OCI-LY7 (cell line): ENCODE data around the gene GVQW3. TPM values are rescaled to one million over a fixed set of nuclear protein-coding genes. Genes with fewer than 3 reads are reported as not detected.

Source experiments
- BruUV-seq: library from RNA; stranded (reverse); fragments of 400-500 nt; replicated peaks from 2 replicates; lab custom pipeline; 2021; lab: Mats Ljungman, UMichigan
- CTCF ChIA-PET: fragments of 300-600 bp; sonication (Branson Sonifier 250); formaldehyde crosslinking; loops from one replicate; lab custom pipeline; 2022; ENCODE audit warnings: antibody characterized with exemption; ENCODE audit not compliant: unreplicated experiment; lab: Charles Lee
- POLR2A ChIA-PET: fragments of 300-600 bp; sonication (Branson Sonifier 250); formaldehyde crosslinking; loops from one replicate; lab custom pipeline; 2022; ENCODE audit warnings: antibody characterized with exemption; lab: Charles Lee
- DNase-seq: peaks from one replicate; pipeline ENCODE4 v3.0.0-alpha.2; 2015; ENCODE audit warnings: low spot score
- H2AFZ ChIP-seq: fragments of 200-600 bp; sonication (generic), shearing (Covaris generic); 2 replicates; pipeline ENCODE4 v1.6.1; 2014; ENCODE audit warnings: mild to moderate bottlenecking, antibody characterized with exemption, low read length, moderate library complexity
- H3K27ac ChIP-seq: fragments of 200-600 bp; sonication (generic); 2 replicates; pipeline ENCODE4 v1.5.1; 2014; ENCODE audit warnings: mixed run types, low read depth, mild to moderate bottlenecking, moderate library complexity, low read length, inconsistent platforms; ENCODE audit not compliant: poor library complexity, severe bottlenecking
- H3K36me3 ChIP-seq: fragments of 200-600 bp; sonication (generic); 2 replicates; pipeline ENCODE4 v1.6.1; 2014; ENCODE audit warnings: mild to moderate bottlenecking, antibody characterized with exemption, low read length, moderate library complexity, mixed read lengths; ENCODE audit not compliant: insufficient read depth
- H3K4me1 ChIP-seq: fragments of 200-600 bp; sonication (generic); 2 replicates; pipeline ENCODE4 v1.5.1; 2014; ENCODE audit warnings: mild to moderate bottlenecking, low read length; ENCODE audit not compliant: insufficient read depth, poor library complexity, severe bottlenecking
- H3K4me2 ChIP-seq: fragments of 200-600 bp; sonication (generic); 2 replicates; pipeline ENCODE4 v1.6.1; 2014; ENCODE audit warnings: mild to moderate bottlenecking, low read length
- H3K4me3 ChIP-seq: fragments of 200-600 bp; sonication (generic); 2 replicates; pipeline ENCODE4 v1.5.1; 2014; ENCODE audit warnings: mild to moderate bottlenecking, low read depth, low read length; ENCODE audit not compliant: poor library complexity, severe bottlenecking
- H3K79me2 ChIP-seq: fragments of 200-600 bp; sonication (generic); 2 replicates; pipeline ENCODE4 v1.6.1; 2016; ENCODE audit warnings: low read depth, mild to moderate bottlenecking, low read length, moderate library complexity, mixed read lengths; ENCODE audit not compliant: insufficient read depth
- H3K9me2 ChIP-seq: fragments of 200-600 bp; sonication (generic); 2 replicates; pipeline ENCODE4 v1.6.1; 2016; ENCODE audit warnings: mild to moderate bottlenecking, low read length, mixed read lengths; ENCODE audit not compliant: insufficient read depth
- H3K9me3 ChIP-seq: fragments of 200-600 bp; sonication (generic); 2 replicates; pipeline ENCODE4 v1.6.1; 2014; ENCODE audit warnings: mild to moderate bottlenecking, mixed run types, low read length, mixed read lengths
- H4K20me1 ChIP-seq: fragments of 200-600 bp; sonication (generic); 2 replicates; pipeline ENCODE4 v1.6.1; 2014; ENCODE audit warnings: mild to moderate bottlenecking, antibody characterized with exemption, low read length, moderate library complexity, mixed read lengths; ENCODE audit not compliant: insufficient read depth
- CTCF ChIP-seq: fragments of 200-600 bp; sonication (generic); conservative IDR thresholded peaks from 2 replicates; pipeline ENCODE4 v1.5.1; 2014; ENCODE audit warnings: mild to moderate bottlenecking, antibody characterized with exemption, low read length, moderate library complexity, mixed read lengths
- EZH2phosphoT487 ChIP-seq: fragments of 200-600 bp; sonication (generic); IDR thresholded peaks from 2 replicates; pipeline ENCODE4 v1.6.1; 2018; ENCODE audit warnings: low read depth, borderline replicate concordance, mild to moderate bottlenecking, mixed run types, antibody characterized with exemption, low read length, moderate library complexity, mixed read lengths
- intact Hi-C: fragments of 100-400 bp; cut with micrococcal nuclease; formaldehyde crosslinking; loops from one replicate; pipeline ENCODE4 v1.10.0; 2022; ENCODE audit not compliant: unreplicated experiment
- total RNA-seq, 2 experiments: library from RNA; depleted of rRNA in 1 of 2; stranded (reverse); fragments of >200 nt in 1 of 2; shearing (Covaris generic) in 1 of 2; gene quantifications; 2 replicates each; pipeline ENCODE4 v1.2.3, GENCODE V29; 2014 to 2022

The GVQW3 gene
- total RNA-seq, 2 experiments from 2014 or later, result 15.4 to 16.5 TPM

- ChIA-PET POLR2A (interaction anchor here (0.7 to 1.9 kb wide), 2 partner anchors 16 to 56 kb away, joined by 5 to 6 read pairs; no protein-coding TSS in a partner anchor), CTCF (no interaction called here)
- BruUV-seq, result no TSS peak
Observed at GRCh38 chr11:76385903-76386302, 4.8 kb downstream of the GVQW3 start.

DNA sequence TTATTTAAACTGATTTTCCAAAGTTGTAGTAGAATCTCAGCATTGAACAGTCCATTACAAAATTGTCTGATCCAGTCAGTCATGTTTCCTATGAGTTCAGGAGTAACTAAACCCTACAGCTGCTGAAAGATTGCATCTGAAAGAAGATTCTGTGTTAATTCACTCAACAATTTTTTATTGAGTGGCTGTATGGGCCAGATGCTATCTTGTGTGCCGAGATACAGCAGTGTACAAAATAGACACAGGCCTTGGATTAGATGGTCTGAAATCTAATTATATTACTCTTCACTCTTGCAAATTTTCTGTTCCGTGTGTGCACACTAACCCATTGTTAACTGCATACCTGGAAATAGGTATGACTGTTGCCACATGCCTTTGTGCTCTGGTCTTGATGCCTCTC is 7.3 kb downstream of the GVQW3 start:
- Histone ChIP-seq H3K9me3 (no peaks in the 10 kb centered on the region), H3K27ac (no peak overlapping the region), H3K9me2 (no peaks in the 10 kb centered on the region; the same call in 1 of the 2 replicates), H3K4me3 (no peak overlapping the region), H3K4me1 (peaks cover 7% of the 10 kb centered on the region), H3K36me3 (no peaks in the 10 kb centered on the region; the same call in 1 of the 2 replicates), H3K4me2 (no peak overlapping the region), H3K79me2 (no peaks in the 10 kb centered on the region; the same call in none of the 2 replicates), H4K20me1 (no peaks in the 10 kb centered on the region), H2AFZ (no peak overlapping the region)
- ChIA-PET POLR2A (interaction anchor here (0.5 to 1.3 kb wide), 3 partner anchors 19 to 935 kb away, joined by 3 to 7 read pairs (median 4); no protein-coding TSS in a partner anchor), CTCF (no interaction called here)
- no TSS peak for BruUV-seq
- no peak for TF ChIP-seq CTCF
- TF ChIP-seq EZH2phosphoT487, result no peak
- DNase-seq, result no peak
- intact Hi-C loops, result no loop called here

More at GRCh38 chr11:76385903-76386302, 4.8 kb downstream of the GVQW3 start:
- Histone ChIP-seq H3K4me1 (peaks cover 20% of the 10 kb centered on the region), H3K9me2 (no peaks in the 10 kb centered on the region; the same call in 1 of the 2 replicates), H3K27ac (no peak overlapping the region), H2AFZ (no peak overlapping the region), H3K79me2 (peaks cover 18% of the 10 kb centered on the region), H4K20me1 (no peaks in the 10 kb centered on the region), H3K9me3 (no peaks in the 10 kb centered on the region), H3K36me3 (peaks cover 3% of the 10 kb centered on the region; the same call in 1 of the 2 replicates), H3K4me3 (no peak overlapping the region), H3K4me2 (no peak overlapping the region)
- intact Hi-C loops, result no loop called here
- TF ChIP-seq EZH2phosphoT487 (no peak), CTCF (no peak)
- DNase-seq, result no peak

- H4K20me1 ChIP-seq, result no peaks in the 10 kb centered on the region
- no peak overlapping the region for H3K27ac ChIP-seq
- H3K4me2 ChIP-seq, result no peak overlapping the region
- no peaks in the 10 kb centered on the region; the same call in 1 of the 2 replicates for H3K9me2 ChIP-seq
- no TSS peak for BruUV-seq
- intact Hi-C loops, result no loop called here
- H2AFZ ChIP-seq, result no peak overlapping the region
- no peak for DNase-seq
- no peak for TF ChIP-seq EZH2phosphoT487
- TF ChIP-seq CTCF, result no peak
- H3K4me3 ChIP-seq, result no peak overlapping the region
- H3K9me3 ChIP-seq, result no peaks in the 10 kb centered on the region
- no peaks in the 10 kb centered on the region for H3K4me1 ChIP-seq
- no peaks in the 10 kb centered on the region for H3K36me3 ChIP-seq
- ChIA-PET CTCF (no interaction called here), POLR2A (no interaction called here)
- H3K79me2 ChIP-seq, result no peaks in the 10 kb centered on the region
Observed at GRCh38 chr11:76391021-76391420, 9.9 kb downstream of the GVQW3 start.
